Immature natural killer cell (primary cell): ENCODE measurements around the gene BSN. TPM values are rescaled to one million over a fixed set of nuclear protein-coding genes. Genes with fewer than 3 reads are reported as not detected.
"Not testable (repeated sequence)": the region's sequence is repeated elsewhere in the genome, so short reads cannot be mapped to it uniquely, and the experiment has no call there.

Source experiments
- DNase-seq, 3 donors: peaks; one replicate each; pipeline ENCODE4 v3.0.0; 2022; ENCODE audit warnings: mixed read lengths in 1 of 3
- H3K27ac Mint-ChIP-seq, 6 donors: one replicate each; pipeline ENCODE4 v1.8.0; 2020; ENCODE audit warnings: mixed read lengths in 6 of 6, mild to moderate bottlenecking in 5 of 6, inconsistent platforms in 4 of 6, moderate library complexity in 3 of 6
- H3K27me3 Mint-ChIP-seq, 3 donors: one replicate each; pipeline ENCODE4 v1.8.0; 2020 to 2021; ENCODE audit warnings: low read depth in 3 of 3, mild to moderate bottlenecking in 3 of 3, mixed read lengths in 3 of 3, moderate library complexity in 3 of 3, inconsistent platforms in 1 of 3
- H3K36me3 Mint-ChIP-seq, 3 donors: one replicate each; pipeline ENCODE4 v1.8.0; 2020; ENCODE audit warnings: mixed read lengths in 3 of 3, inconsistent platforms in 2 of 3, mild to moderate bottlenecking in 2 of 3
- H3K4me1 Mint-ChIP-seq, 2 donors: one replicate each; pipeline ENCODE4 v1.8.0; 2020; ENCODE audit warnings: inconsistent platforms in 2 of 2, mild to moderate bottlenecking in 2 of 2, mixed read lengths in 2 of 2, moderate library complexity in 1 of 2
- H3K4me3 Mint-ChIP-seq, 5 donors: one replicate each; pipeline ENCODE4 v1.8.0; 2020; ENCODE audit warnings: mild to moderate bottlenecking in 5 of 5, mixed read lengths in 5 of 5, inconsistent platforms in 3 of 5, moderate library complexity in 3 of 5
- H3K9me3 Mint-ChIP-seq, 6 donors: one replicate each; pipeline ENCODE4 v1.8.0; 2020; ENCODE audit warnings: mild to moderate bottlenecking in 6 of 6, mixed read lengths in 6 of 6, inconsistent platforms in 4 of 6, moderate library complexity in 3 of 6
- polyA plus RNA-seq, 3 donors: library from polyadenylated mRNA; unstranded; fragments of 300-500 nt; fragmentation: Illumina TruSeq; gene quantifications; one replicate each; pipeline ENCODE4 v1.2.3, GENCODE V29; 2021

Gene BSN
- polyA plus RNA-seq, 3 donors from 2014 or later = 0.42 TPM; not detected in 2

- H3K36me3 Mint-ChIP-seq, H3K9me3 Mint-ChIP-seq, DNase-seq: not testable (repeated sequence)
- H3K27ac Mint-ChIP-seq = peak overlapping the region; percentile 93 to 98 (median 97)
- H3K4me3 Mint-ChIP-seq = peak overlapping the region; percentile 95 to 97 (median 96)
- peaks cover 38 to 47% of the 10 kb centered on the region in 2 donors for H3K4me1 Mint-ChIP-seq
- H3K27me3 Mint-ChIP-seq = peaks cover 8 to 17% (median 9%) of the 10 kb centered on the region in 3 donors
These were observed 134.2 kb downstream of the BSN start for GRCh38 chr3:49688338-49689045.

- peak within 1 kb of the TSS; percentile 95 to 97 (median 96) for H3K4me3 Mint-ChIP-seq
- peaks cover 8 to 17% (median 9%) of the 10 kb centered on the region in 3 donors for H3K27me3 Mint-ChIP-seq
- DNase-seq = peak; percentile 93 to 94 (median 94)
- H3K27ac Mint-ChIP-seq = peak within 1 kb of the TSS; percentile 93 to 98 (median 97)
- peaks cover 46 to 49% of the 10 kb centered on the region in 2 donors for H3K4me1 Mint-ChIP-seq
- no peaks in the 10 kb centered on the region for H3K36me3 Mint-ChIP-seq
- H3K9me3 Mint-ChIP-seq = no peaks in the 10 kb centered on the region
These were observed 135.0 kb downstream of the BSN start, which contains the start of the genes MST1 and RNF123 for GRCh38 chr3:49689046-49689907. MST1 (minus strand) TSS chr3:49689474; CDS start chr3:49688691, 783 bp downstream. RNF123 (plus strand) TSS chr3:49689557; CDS start chr3:49691166, 1,609 bp downstream.

- Mint-ChIP-seq H3K4me3 (peak overlapping the region; percentile 95 to 97 (median 96)), H3K27me3 (peaks cover 8 to 17% (median 9%) of the 10 kb centered on the region in 3 donors), H3K27ac (peak overlapping the region; percentile 93 to 98 (median 97)), H3K4me1 (peaks cover 47 to 48% of the 10 kb centered on the region in 2 donors)
- not testable (repeated sequence) for H3K36me3 Mint-ChIP-seq, DNase-seq, H3K9me3 Mint-ChIP-seq
These were observed 135.8 kb downstream of the BSN start for GRCh38 chr3:49689908-49690624.

GRCh38 chr3:49690856-49691255, 136.6 kb downstream of the BSN start:
- not testable (repeated sequence) for H3K36me3 Mint-ChIP-seq, H3K9me3 Mint-ChIP-seq, DNase-seq
- Mint-ChIP-seq H3K4me1 (peaks cover 44 to 48% of the 10 kb centered on the region in 2 donors), H3K27ac (peak overlapping the region in 2 of 6 donors; percentile 34 to 93), H3K27me3 (peaks cover 7 to 17% (median 8%) of the 10 kb centered on the region in 3 donors), H3K4me3 (peak overlapping the region; percentile 50 to 97 (median 96))

GRCh38 chr3:49691481-49691880, 137.2 kb downstream of the BSN start:
- Mint-ChIP-seq H3K27me3 (peaks cover 7 to 17% (median 8%) of the 10 kb centered on the region in 3 donors), H3K4me1 (peaks cover 44 to 48% of the 10 kb centered on the region in 2 donors), H3K4me3 (peak overlapping the region in 1 of 5 donors; percentile 96)
- H3K27ac Mint-ChIP-seq, H3K9me3 Mint-ChIP-seq, H3K36me3 Mint-ChIP-seq, DNase-seq: not testable (repeated sequence)

- not testable (repeated sequence) for DNase-seq, H3K36me3 Mint-ChIP-seq, H3K27ac Mint-ChIP-seq, H3K9me3 Mint-ChIP-seq, H3K27me3 Mint-ChIP-seq, H3K4me3 Mint-ChIP-seq
- H3K4me1 Mint-ChIP-seq = peaks cover 26 to 35% of the 10 kb centered on the region in 2 donors
These were observed 140.3 kb downstream of the BSN start for GRCh38 chr3:49694409-49695070.

- H3K27ac Mint-ChIP-seq, H3K4me3 Mint-ChIP-seq, H3K36me3 Mint-ChIP-seq: not testable (repeated sequence)
These were observed 141.2 kb downstream of the BSN start for GRCh38 chr3:49695350-49696015.

GRCh38 chr3:49699281-49699979, 145.2 kb downstream of the BSN start:
- DNase-seq = no peak
- no peaks in the 10 kb centered on the region for H3K9me3 Mint-ChIP-seq

More at GRCh38 chr3:49695350-49696015, 141.2 kb downstream of the BSN start:
- H3K27me3 Mint-ChIP-seq, DNase-seq, H3K9me3 Mint-ChIP-seq: not testable (repeated sequence)
- H3K4me1 Mint-ChIP-seq = peaks cover 17 to 26% of the 10 kb centered on the region in 2 donors

GRCh38 chr3:49700014-49700413, 145.7 kb downstream of the BSN start:
- Mint-ChIP-seq H3K4me1 (peaks cover 0 to 2% of the 10 kb centered on the region in 2 donors), H3K4me3 (no peak overlapping the region), H3K27me3 (peaks cover 0 to 2% (median 0%) of the 10 kb centered on the region in 3 donors), H3K9me3 (no peaks in the 10 kb centered on the region), H3K36me3 (peaks cover 0 to 3% (median 0%) of the 10 kb centered on the region in 3 donors), H3K27ac (no peak overlapping the region)
- DNase-seq = no peak

More at GRCh38 chr3:49699281-49699979, 145.2 kb downstream of the BSN start:
- Mint-ChIP-seq H3K27ac (no peak overlapping the region), H3K27me3 (peaks cover 0 to 2% (median 0%) of the 10 kb centered on the region in 3 donors), H3K4me3 (no peak overlapping the region), H3K4me1 (peaks cover under 1 to 2% of the 10 kb centered on the region in 2 donors), H3K36me3 (peaks cover 0 to 3% (median 0%) of the 10 kb centered on the region in 3 donors)

- Mint-ChIP-seq H3K4me1 (peaks cover 0 to 2% of the 10 kb centered on the region in 2 donors), H3K27ac (no peak overlapping the region), H3K4me3 (no peak overlapping the region), H3K9me3 (no peaks in the 10 kb centered on the region), H3K36me3 (peaks cover 0 to 3% (median 0%) of the 10 kb centered on the region in 3 donors), H3K27me3 (peaks cover 0 to 2% (median 0%) of the 10 kb centered on the region in 3 donors)
- DNase-seq = no peak
These were observed 146.3 kb downstream of the BSN start for GRCh38 chr3:49700453-49701128.

- no peak overlapping the region for H3K27ac Mint-ChIP-seq
- H3K36me3 Mint-ChIP-seq = peaks cover 0 to 3% (median 0%) of the 10 kb centered on the region in 3 donors
- peaks cover 0 to 2% of the 10 kb centered on the region in 2 donors for H3K4me1 Mint-ChIP-seq
- no peak for DNase-seq
- H3K27me3 Mint-ChIP-seq = peaks cover 0 to 2% (median 0%) of the 10 kb centered on the region in 3 donors
- H3K4me3 Mint-ChIP-seq = no peak overlapping the region
- H3K9me3 Mint-ChIP-seq = no peaks in the 10 kb centered on the region
These were observed 147.3 kb downstream of the BSN start for GRCh38 chr3:49701388-49702077.
